Measurements from ENCODE around the gene PRUNE2.

PRUNE2 gene

DNA sequence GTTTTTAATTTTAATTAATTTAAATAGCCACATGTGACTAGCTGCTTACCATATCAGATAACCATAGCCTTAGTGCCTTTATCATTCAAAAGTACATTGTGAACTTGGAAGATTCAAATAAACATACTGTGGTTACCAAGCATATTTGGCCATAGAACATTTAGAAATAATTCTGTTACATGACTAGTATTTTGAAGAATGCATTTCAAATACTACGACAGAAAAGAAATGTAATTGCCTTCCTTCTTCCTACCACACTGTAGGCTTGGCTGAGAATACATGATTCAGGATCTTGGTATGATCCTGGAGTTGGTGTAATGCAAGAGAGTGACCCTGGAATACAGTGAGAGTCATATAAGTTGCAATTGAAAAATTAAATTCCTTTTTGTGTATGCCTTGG, 251.3 kb downstream of the PRUNE2 start:
- DNase-seq (ENCODE audit: low spot score) = no peak

DNA sequence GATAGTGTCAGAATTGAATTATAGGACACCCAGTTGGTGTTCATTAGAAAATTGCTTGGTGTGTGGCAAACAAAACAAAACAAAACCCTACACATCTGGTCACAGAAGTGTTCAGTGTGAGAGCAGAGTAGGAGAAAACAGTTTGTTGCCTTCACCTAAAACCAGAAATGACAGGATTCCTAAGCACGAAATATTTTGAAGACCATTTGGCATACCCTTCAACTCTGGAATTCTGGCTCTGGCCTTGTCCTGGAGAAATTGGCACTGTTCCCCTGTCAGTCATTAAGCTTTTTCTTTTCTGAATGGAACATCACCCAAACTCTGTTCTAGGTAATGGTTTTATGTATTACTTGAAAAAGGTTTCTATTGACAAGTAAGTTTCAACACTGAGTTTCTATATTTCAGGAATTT, 251.9 kb downstream of the PRUNE2 start:
- DNase-seq (ENCODE audit: low spot score) = no peak

DNA sequence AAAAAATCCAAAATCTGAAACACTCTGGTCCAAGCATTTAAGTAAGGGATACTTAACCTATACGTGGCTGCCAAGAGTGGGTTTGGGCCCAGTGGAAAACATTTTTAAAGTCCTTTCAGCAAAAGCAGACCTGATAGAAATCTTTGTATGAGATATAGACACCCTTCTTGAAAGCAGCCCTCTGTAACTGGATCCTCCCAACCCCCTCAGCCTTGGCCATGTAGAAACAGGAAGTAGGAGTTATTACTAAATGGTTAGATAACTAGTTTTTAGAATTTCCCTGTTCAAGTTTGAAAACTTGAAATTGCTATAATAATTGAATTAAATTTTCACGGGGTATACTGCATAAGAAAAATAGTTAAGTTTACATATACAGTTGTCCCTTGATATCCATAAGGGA, 253.0 kb downstream of the PRUNE2 start:
- DNase-seq (ENCODE audit: low spot score) = no peak

DNA sequence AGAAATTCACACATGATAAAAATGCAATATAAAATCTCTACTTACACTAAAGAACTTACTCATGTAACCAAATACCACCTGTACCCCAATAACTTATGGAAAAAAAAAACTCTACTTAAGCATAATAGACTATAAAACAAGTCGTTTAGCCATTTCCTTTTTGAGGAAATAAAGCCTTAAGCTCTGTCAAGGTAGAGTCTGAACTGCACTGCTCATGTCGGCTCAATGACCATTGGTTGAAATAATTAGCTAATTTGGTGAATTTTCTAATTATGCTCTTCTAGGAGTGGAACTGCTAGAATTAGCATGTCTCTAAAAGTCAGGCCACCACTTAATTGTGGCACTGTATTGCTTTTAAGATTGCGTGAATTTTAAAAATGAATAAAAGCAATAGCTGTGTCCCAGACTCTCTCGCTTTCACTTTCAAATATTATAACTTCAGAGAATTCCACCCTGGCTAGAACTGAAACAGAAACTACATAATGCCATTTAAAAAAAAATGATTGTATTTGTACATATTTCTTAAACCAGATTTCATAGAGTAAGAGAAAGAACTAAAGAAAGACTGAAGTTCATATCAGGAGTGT, 254.7 kb downstream of the PRUNE2 start:
- DNase-seq (ENCODE audit: low spot score) = no peak

DNA sequence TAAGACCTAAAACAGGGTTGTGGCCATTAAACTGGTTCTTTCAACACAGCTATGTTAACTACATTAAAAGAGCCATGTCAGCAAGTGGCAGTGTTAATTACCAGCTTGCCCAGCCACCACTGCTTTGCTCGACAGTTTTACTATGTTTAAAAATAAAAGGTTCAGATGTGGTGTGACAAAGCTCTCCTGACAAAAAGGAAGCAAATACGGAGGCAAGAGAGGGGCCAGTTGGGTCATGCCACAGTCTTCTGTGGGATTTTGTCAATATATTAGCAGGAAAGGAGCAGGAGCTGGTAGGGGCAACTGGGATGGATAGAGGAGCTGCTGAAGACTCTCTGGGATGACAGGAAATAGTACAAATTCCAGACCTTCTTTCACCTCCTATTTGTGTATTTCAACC, 255.2 kb downstream of the PRUNE2 start:
- no peak for DNase-seq (ENCODE audit: low spot score)

DNA sequence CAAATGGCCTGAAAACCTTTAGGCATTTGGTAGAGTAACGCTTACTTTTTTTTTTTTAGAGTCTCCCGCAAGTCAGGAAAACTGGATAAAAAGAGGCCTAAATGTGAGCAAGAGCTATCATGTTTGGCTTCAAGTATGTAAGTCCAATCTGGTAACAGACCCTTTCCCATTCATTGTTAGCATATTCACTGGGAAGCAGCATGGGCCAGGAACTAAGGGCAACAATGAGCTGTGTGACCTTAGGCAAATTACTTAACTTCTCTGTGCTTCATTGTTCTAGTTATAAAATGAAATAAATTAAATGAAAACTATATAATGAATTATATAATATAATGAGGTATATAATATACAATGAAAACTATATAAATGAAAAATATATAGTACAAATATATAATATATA, 256.0 kb downstream of the PRUNE2 start:
- DNase-seq (ENCODE audit: low spot score) = no peak

DNA sequence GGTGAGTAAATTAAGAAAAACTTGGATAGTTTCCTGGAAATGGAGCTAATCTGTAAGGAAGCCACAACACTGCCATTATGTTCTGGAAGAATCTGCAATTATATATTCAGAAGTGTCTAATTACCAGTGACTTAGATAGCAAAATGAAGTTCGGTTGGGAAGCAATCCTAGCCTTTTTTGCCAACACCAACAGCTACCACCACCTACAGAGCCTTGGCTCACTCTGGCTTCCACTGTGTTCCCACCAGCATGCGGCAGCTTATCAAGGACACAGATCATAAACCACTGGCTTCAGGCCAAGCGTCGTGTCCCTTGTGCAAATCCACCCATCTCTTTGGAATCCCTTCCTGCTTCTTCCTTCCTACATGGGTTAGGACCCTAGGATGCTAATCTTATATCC, 259.7 kb downstream of the PRUNE2 start:
- peak; percentile 59 for DNase-seq (ENCODE audit: low spot score)

DNA sequence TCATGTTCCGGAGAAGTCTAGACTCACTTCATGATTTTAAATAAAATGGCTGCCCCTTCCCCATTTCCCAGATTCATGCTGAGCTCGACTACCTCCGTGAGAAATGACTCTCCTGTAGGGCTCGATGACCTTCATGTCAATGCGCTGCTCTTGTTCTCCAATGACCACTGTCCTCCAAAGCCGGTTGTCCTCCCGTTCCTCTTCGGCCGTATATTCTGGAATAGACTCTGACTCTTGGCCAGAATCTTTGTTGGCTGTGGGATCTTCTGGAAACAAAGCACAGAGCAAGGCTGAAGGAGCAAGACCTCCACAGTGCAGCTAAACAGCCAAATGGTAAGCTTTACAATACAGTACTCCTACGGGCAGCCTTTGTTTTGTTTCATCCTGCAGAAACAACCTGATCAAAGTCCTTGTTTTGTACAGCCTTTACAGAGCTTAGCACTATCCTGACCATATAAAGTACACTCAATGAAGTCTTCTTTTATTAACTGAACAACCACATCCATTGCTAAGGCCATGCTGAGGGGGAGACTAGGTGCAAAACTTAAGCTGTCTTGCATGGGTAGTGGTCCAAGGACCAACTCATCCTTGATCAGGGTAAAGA, 261.2 kb downstream of the PRUNE2 start:
- no peak for DNase-seq (ENCODE audit: low spot score)

DNA sequence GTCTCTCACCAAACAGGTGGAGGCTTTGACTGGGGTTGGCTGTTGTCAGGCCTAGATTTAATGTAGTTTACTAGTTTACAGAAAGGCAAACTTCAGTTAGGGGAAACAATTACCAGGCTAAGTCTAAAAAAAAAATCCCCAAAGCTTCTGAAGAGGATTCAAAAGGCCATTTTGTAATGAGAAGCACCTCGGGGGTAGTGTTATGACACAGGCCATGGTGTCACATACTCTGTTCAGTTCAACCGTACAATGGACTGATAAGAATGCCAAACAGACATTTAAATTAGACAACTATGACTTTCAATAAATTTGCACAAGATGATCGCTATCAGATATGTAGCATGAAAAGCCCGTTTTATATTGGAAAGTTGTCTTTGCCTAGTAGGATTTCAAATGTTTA, 261.7 kb downstream of the PRUNE2 start:
- DNase-seq (ENCODE audit: low spot score) = no peak

DNA sequence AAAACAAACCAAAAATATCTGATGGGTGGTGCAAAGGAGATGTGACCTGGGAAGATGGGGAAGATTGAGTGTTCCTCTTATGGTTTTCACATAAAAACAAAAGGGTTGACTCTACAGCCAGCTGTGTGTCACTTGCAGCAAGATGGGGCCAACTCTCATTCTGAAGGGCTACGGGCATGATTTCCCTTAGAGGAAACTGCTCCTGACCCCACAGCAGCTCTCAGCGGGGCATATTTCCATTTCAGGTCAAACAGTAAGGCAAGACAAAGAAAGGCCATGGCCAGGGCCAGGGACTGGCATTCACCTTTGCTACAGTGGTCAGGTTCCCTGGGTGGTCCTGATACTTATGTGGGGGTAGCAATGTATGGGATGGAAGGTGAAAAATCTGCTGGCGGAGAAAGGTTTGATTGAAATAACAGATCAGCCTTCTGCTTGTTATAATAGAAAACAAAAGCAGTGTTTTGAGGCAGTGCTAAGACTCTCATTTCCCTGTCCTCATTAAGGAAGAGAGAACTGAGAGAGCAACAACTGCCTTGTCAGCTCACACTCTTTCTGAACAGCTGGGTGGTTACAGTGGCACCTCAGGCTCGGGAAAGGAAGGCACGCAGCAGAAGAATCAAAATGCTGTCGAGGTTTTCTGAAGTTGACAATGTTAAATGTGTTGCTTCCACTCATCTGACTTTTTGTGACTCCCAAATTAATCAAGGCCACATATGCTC, 262.4 kb downstream of the PRUNE2 start:
- no peak for DNase-seq (ENCODE audit: low spot score)

DNA sequence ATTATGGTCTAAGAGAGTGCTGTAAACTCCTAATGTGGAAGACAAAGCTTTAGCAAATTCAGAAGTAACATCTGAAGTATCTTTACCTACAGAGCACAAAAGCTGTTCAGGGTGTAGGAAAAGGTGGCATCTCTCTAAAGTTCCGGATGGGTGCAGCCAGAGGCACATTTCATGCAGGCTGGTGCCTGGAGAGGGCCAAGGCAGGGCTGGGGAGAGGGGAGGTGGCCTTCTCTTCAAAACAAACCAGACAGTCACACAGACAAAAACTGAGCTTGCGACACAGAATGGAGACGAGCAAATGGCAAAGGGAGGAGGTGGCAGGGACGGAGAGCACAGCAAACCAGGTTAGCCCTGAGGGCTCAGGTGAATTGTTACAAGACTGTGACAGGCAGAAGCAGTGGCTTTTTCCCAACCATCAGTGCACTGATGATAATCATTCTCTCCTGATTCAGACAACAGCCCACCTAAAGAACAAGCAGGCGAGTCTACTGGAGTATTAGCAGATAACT, 263.2 kb downstream of the PRUNE2 start:
- DNase-seq (ENCODE audit: low spot score) = no peak

DNA sequence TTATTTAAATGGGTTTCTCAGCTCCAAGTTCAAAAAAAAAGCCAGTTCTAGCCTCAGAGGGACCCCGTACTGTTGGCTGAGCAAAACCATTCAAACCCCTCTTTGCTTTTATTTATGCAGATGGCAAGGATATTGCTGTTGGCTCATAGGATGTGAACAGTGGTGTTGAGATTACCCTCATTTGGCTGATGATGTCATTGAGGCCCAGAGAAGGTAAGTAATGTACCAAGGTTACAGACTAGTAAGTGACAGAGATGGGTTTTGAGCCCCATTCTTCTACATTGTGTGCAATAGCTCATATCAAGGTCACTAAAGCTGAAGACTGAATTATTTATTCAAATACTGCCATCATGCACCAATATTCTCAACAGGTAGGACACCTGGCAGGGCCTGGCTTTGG, 263.8 kb downstream of the PRUNE2 start:
- no peak for DNase-seq (ENCODE audit: low spot score)

DNA sequence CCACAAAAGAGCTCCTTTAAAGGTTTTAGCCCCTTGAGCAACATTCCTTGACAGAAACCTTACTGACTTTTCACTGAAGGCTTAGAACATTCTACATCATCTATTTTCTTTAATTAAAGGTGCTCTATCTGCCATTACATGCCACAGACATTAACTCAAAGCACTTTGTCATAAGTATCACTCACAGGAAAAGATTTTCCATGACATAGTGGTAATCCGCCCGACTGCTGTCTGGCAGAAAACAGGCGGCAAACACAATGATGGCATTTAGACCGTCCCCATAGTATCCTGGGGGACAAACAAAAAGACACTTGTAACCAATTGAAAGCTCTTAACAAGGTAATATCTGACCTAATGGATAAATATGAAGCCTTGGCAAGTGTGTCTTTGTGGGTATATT, 267.9 kb downstream of the PRUNE2 start:
- no peak for DNase-seq (ENCODE audit: low spot score)

DNA sequence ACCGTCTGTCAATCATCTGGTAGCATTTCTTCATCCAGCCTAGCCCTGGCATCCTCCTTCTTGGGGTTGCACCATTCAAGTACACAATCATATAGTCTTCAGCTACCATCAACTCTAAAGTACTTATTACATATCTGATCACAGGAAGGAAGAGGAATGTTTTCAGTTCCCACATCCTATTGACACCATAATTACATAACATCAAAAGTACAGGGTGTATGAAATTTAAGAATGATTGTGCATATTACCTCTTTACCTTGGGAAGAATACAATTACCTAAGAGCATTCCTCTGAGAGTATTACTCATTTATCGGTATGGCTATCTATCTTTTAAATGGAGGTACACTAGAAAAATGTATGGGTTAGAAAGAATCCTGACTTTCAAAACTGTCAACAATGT, 268.5 kb downstream of the PRUNE2 start:
- no peak for DNase-seq (ENCODE audit: low spot score)

DNA sequence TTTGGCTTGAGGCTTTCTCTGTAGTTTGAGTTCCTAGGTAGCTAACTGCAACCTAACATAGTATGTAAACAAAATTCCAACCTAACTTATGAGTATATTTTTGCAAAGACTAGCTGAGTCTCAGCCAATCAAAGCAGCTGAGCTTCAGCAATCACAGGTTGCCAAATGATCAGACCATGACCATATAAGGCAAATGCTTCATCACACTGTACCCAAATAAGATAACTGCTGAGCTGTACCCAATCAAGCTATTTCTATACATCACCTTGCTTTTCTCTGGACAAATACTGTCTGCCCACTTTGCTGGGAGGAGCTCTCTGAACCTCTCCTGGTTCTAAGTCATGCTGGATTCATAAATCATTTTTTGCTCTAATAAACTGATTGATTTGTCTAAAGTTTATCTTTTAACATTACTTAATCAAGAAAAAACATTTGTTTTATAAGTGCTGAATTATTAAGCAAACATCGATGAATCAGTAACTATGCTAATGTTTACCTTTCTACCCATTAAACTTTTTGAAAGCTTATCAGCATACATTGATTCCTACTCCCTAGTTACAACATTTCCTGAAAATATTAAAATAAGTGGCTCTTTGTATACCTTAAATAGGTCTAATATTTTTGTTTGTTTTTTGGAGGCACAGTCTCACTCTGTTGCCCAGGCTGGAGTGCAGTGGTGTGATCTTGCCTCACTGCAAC, 271.4 kb downstream of the PRUNE2 start:
- DNase-seq (ENCODE audit: low spot score) = no peak

DNA sequence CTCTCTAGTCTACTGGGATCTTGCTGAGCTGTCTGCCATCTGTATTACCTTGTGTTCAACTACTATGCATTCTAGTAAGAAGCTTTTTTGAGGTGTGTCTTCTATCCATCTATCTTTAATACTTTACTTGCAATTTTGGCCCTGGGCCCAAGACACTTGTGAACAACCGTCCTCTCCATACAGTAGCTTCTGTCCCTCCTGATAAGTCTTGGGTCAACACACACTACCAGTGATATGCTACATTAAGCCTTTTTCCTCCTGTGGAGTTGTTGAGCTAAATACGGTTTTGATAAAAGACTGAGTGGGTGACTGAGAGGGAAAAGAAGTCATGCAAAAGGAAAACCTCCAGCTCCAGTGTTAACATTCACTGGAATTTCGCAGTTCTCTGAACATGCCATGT, 275.0 kb downstream of the PRUNE2 start:
- no peak for DNase-seq (ENCODE audit: low spot score)

DNA sequence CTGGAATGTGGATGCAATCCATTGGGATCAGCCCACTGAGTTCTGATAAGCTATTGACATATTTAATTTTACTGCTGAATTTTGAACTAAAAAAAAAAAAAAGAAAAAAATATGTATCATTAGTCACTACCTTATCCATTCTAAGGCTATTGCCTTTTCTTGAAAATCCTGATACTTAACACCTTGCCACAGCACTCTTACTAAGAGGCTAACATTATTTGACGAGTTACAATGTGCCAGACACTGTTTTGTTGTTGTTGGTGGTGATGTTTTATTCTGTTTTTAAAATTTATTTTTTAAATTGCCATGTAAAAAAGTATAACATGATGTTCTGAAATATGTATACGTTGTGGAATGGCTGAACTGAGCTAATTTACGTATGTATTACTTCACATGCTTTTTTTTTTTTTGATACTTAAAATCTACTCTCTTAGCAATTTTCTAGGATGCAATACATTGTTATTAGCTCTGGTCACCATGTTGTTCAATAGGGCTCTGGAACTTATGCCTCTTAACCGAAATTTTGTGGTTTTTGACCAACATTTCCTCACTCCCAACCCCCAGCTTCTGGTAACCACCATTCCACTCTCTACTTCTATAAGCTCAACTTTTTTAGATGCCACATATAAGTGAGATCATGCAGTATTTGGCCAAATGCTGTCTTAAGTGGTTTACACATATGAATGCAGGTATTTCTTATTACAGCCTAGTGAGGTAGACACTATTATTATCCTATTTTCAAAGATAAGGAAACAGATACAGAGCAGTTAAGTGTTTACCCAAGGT, 276.5 kb downstream of the PRUNE2 start:
- DNase-seq (ENCODE audit: low spot score) = no peak

DNA sequence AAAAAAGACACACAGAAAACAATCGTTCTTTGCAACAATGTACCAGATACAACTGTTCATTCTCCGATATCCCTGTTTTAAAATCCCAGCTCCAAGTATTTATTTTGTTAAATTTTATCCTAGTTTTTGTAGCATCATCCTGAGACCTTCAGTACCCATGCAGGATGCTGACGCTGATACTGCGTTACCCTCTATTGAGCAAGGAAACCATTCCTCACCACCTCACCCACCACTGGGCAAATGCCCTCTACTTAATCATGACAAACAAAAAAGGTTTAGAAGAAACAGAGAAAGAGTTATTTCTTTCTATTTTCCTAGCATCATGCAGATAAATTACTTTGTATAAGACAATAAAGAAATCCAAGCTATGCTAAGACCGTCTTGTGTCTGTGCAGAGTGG, 277.8 kb downstream of the PRUNE2 start:
- DNase-seq (ENCODE audit: low spot score) = no peak

DNA sequence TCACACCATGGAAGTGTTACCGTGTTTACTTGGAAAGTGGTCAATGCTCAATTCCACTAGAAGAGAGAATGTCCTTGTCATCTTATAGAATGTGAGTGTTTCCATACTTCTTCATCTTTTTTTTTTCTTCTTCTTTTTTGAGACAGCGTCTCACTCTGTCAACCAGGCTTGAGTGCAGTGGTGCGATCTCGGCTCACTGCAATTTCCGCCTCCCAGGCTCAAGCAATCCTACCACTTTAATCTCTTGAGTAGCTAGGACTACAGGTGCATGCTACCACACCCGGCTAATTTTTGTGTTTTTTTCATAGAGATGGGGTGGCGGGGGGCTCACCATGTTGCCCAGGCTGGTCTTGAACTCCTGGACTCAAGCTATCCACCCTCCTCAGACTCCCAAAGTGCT, 278.9 kb downstream of the PRUNE2 start:
- DNase-seq (ENCODE audit: low spot score) = no peak

DNA sequence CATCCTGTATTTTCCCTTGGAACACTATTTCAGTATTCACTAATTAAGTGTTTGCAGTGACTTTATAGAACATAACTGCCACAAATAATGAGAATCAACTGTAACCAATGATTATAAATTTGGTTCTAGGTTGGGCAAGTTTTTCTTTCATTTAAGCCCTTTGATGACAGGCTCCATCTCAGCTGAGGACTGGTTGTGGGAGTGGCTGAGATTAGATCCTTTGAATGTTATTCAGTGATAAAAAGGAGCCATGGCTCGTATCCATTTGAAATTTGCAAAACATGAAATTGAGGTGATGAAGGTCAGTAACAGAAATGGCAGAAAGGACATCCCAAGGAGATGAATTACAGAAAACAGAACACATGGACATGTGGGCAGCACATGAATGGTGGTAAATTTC, 279.8 kb downstream of the PRUNE2 start:
- no peak for DNase-seq (ENCODE audit: low spot score)

DNA sequence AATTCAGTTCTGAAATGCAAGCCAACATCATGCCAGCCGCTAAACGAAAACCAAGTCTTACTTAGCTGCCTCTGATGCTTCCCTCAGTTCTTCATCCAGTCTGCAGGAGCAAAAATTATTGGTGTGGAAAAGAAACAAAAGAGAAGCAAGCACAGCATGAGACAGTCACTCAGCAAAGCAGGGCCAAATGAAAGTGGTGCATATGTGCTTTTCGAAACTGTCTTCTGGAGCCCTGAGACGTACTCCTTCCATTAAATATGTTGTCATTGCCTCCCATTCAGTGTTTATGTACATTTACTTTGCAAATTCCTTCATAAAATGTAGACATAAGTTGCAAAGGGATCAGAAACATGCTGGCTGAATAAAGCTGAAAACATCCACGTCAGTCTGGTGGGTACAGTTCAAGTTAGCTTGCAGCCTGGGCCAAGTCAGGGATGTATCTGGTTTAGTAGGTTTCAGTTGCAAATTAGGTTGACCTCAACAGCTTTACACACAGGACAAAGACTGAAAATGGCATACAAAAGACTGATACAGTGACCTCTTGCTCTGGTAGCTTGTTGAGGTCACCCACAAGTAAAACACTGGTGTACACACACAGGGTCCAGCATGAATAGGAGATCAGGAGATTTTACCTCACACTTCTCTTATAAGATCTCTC, 281.4 kb downstream of the PRUNE2 start:
- no peak for DNase-seq (ENCODE audit: low spot score)

DNA sequence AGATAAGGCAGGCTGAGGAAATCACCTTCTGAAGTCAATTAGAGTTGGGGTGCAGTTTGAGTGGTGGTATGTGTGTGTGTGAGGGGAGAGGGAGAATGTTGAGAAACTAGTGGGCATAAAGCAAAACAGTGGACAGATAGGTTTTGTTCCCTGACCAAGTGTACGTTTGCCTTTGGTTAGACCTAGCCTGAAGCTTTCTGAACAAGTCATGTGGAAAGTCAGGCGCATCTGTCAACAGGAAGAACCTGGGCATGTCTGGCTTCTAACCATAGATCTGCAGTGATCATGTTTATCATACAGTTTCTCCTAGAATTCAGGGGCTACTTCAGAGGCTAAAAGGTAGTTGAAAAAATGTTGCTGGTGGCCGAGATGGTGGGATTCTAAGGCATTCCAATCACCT, 284.9 kb downstream of the PRUNE2 start:
- no peak for DNase-seq (ENCODE audit: low spot score)
